ENCODE results near the gene MAP2K6.

DNA sequence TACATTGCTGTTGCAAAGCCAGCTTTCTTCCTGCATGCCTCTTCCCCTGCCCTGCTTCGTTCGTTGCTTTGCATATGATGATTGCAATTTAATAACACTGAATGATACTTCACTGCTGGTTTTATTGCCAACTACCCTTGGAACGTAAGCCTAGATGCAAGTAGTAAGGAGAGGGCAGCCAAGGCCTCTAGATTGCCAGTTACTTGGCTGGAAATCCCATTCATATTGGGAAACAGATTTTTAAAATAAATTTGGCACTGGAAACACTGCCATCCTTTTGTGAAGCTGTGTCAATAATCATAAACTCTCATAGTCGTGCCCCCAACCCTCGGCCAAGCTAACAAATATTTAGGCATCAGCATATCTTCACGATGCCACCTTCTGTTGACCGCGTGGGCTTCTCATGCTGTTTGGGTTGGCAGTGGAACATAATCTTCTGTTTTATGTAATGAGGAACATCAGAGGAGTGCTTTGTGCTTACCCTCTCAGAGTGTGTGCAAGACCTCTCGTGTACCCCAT, 86.5 kb downstream of the MAP2K6 start:
- TF ChIP-seq POLR2A (IDR thresholded peaks at IDR 0.05): no peak
- TF ChIP-seq, protein P1, sequence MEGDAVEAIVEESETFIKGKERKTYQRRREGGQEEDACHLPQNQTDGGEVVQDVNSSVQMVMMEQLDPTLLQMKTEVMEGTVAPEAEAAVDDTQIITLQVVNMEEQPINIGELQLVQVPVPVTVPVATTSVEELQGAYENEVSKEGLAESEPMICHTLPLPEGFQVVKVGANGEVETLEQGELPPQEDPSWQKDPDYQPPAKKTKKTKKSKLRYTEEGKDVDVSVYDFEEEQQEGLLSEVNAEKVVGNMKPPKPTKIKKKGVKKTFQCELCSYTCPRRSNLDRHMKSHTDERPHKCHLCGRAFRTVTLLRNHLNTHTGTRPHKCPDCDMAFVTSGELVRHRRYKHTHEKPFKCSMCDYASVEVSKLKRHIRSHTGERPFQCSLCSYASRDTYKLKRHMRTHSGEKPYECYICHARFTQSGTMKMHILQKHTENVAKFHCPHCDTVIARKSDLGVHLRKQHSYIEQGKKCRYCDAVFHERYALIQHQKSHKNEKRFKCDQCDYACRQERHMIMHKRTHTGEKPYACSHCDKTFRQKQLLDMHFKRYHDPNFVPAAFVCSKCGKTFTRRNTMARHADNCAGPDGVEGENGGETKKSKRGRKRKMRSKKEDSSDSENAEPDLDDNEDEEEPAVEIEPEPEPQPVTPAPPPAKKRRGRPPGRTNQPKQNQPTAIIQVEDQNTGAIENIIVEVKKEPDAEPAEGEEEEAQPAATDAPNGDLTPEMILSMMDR (IDR thresholded peaks at IDR 0.05): no peak
